Hypothalamus (tissue), 51 donors: Measurements from ENCODE around the gene ACLY.
"Not testable (repeated sequence)": the region's sequence is repeated elsewhere in the genome, so short reads cannot be mapped to it uniquely, and the experiment has no call there.

Experiments
- DNase-seq, 51 donors: peaks; one replicate each; lab custom pipeline; 2025; lab: John Stamatoyannopoulos, UW

The ACLY gene

GRCh38 chr17:41882756-41883155 is 36.0 kb downstream of the ACLY start:
- DNase-seq: no peak

GRCh38 chr17:41880130-41880529 is 38.6 kb downstream of the ACLY start:
- DNase-seq: no peak

- not testable (repeated sequence) for DNase-seq
Measured at GRCh38 chr17:41874293-41874670, 44.5 kb downstream of the ACLY start.

- no peak for DNase-seq
Measured at GRCh38 chr17:41873559-41874292, 45.0 kb downstream of the ACLY start.

- DNase-seq: no peak
Measured at GRCh38 chr17:41871789-41872188, 47.0 kb downstream of the ACLY start.

- DNase-seq: peak in 1 of 51 donors; percentile 12
Measured at GRCh38 chr17:41870627-41871026, 48.1 kb downstream of the ACLY start.

GRCh38 chr17:41870097-41870496 is 48.7 kb downstream of the ACLY start:
- no peak for DNase-seq

- no peak for DNase-seq
Measured at GRCh38 chr17:41869426-41869825, 49.3 kb downstream of the ACLY start.

GRCh38 chr17:41868568-41868967 is 50.2 kb downstream of the ACLY start:
- DNase-seq: no peak

- DNase-seq: no peak
Measured at GRCh38 chr17:41865596-41865893, 53.2 kb downstream of the ACLY start.

- DNase-seq: peak; percentile 32 to 93 (median 80)
Measured at GRCh38 chr17:41864836-41865595, 53.7 kb downstream of the ACLY start, which contains the start of gene KLHL11. Gene KLHL11, minus strand, starts transcription at chr17:41865423. Its CDS starts 53 bp downstream, at chr17:41865370.

- peak in 12 of 51 donors; percentile 22 to 82 (median 56) for DNase-seq
Measured at GRCh38 chr17:41864498-41864835, 54.3 kb downstream of the ACLY start.

- DNase-seq: peak in 1 of 51 donors; percentile 32
Measured at GRCh38 chr17:41863074-41863848, 55.5 kb downstream of the ACLY start.

- no peak for DNase-seq
Measured at GRCh38 chr17:41860254-41860931, 58.4 kb downstream of the ACLY start.

- not testable (repeated sequence) for DNase-seq
Measured at GRCh38 chr17:41851382-41851781, 67.4 kb downstream of the ACLY start.

- DNase-seq: no peak
Measured at GRCh38 chr17:41849251-41849990, 69.3 kb downstream of the ACLY start.

GRCh38 chr17:41848788-41849187 is 70.0 kb downstream of the ACLY start:
- no peak for DNase-seq

- DNase-seq: no peak
Measured at GRCh38 chr17:41844971-41845370, 73.8 kb downstream of the ACLY start.

GRCh38 chr17:41840781-41841180 is 78.0 kb downstream of the ACLY start:
- DNase-seq: not testable (repeated sequence)

GRCh38 chr17:41839448-41839847 is 79.3 kb downstream of the ACLY start:
- DNase-seq: not testable (repeated sequence)
